Measurements from ENCODE around the gene FYB2. TPM values are rescaled to one million over a fixed set of nuclear protein-coding genes. Genes with fewer than 3 reads are reported as not detected.

FYB2 gene
- total RNA-seq, 1 experiment from 2014 or later: not detected

DNA sequence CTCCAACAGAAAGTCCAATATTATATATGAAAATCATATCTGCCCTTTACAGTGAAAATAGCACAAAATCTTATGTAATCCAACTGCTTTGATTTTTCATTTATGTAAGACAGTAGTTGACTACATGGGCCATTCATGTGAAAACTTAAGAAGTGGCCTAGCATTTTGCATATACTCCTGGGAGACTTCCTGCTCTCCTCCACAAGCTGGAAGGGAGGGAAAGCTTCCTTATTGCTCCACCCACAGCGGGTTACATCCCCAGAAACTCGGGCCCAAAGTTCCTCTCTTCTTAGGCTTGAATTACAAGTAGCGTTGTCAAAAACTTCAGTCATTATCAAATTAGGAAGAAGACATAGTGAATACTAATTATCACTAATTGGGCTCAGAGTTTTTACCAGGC lies 29.2 kb downstream of the FYB2 start:
- RAD21 ChIA-PET (ENCODE audit: low non-redundant PET in 1 of 2, low total read pairs in 2 of 2, uncharacterized antibody in 2 of 2, unreplicated experiment in 2 of 2): no interaction called here
- Histone ChIP-seq H3K36me3 (ENCODE audit: control insufficient read depth in 1 of 2, insufficient read depth in 2 of 2, low read length in 2 of 2) (no peaks in the 10 kb centered on the region), H2AFZ (ENCODE audit: low read depth, low read length, poor library complexity, severe bottlenecking) (no peak overlapping the region)

More for the DNA sequence above, 29.2 kb downstream of the FYB2 start:
- H3K27me3 ChIP-seq (ENCODE audit: insufficient read depth, low read length): peaks cover 18% of the 10 kb centered on the region
- no peak overlapping the region for H3K4me2 ChIP-seq (ENCODE audit: low read length)
- POLR2A ChIA-PET: no interaction called here
- no peaks in the 10 kb centered on the region for H3K9me2 ChIP-seq (ENCODE audit: insufficient read depth)
- no peaks in the 10 kb centered on the region for H3K4me1 ChIP-seq (ENCODE audit: control insufficient read depth in 1 of 2, insufficient read depth in 2 of 2, low read length in 2 of 2)
- H3K9me3 ChIP-seq (ENCODE audit: control insufficient read depth in 1 of 2, insufficient read depth in 1 of 2, low read depth in 1 of 2, low read length in 2 of 2): no peaks in the 10 kb centered on the region
- CTCF ChIA-PET: no interaction called here
- no peaks in the 10 kb centered on the region for H3K79me2 ChIP-seq (ENCODE audit: insufficient read depth, low read length)
- no peak overlapping the region for H3K4me3 ChIP-seq (replicated peaks in 1 of 2; ENCODE audit: low read depth in 1 of 2, low read length in 2 of 2)
- intact Hi-C loops (cut with micrococcal nuclease): no loop called here
- H3K9ac ChIP-seq (ENCODE audit: low read length): no peak overlapping the region
- H3K27ac ChIP-seq (ENCODE audit: low read depth, low read length): no peak overlapping the region
- no TSS peak for BruUV-seq (replicated peaks)
- TF ChIP-seq CBX3 (IDR thresholded peaks at IDR 0.05; ENCODE audit: low read depth) (no peak), JUND (IDR thresholded peaks at IDR 0.05) (no peak), CTCF (IDR thresholded peaks at IDR 0.05 in 2 of 3, conservative IDR thresholded peaks at IDR 0.05 in 1 of 3; ENCODE audit: borderline replicate concordance in 1 of 3, insufficient read depth in 1 of 3, low read depth in 2 of 3, low read length in 2 of 3) (no peak), POLR2A (IDR thresholded peaks at IDR 0.05; ENCODE audit: borderline replicate concordance, extremely low read depth, insufficient read depth, insufficient read length) (no peak), YY1 (IDR thresholded peaks at IDR 0.05; ENCODE audit: extremely low read depth, insufficient replicate concordance, low read depth, low read length) (no peak), EZH2phosphoT487 (IDR thresholded peaks at IDR 0.05; ENCODE audit: borderline replicate concordance) (no peak), ELF1 (IDR thresholded peaks at IDR 0.05; ENCODE audit: borderline replicate concordance, low read depth) (no peak), TCF7L2 (IDR thresholded peaks at IDR 0.05; ENCODE audit: borderline replicate concordance, extremely low read depth, insufficient read depth, insufficient read length) (no peak), EZH2 (IDR thresholded peaks at IDR 0.05) (no peak), POLR2AphosphoS5 (IDR thresholded peaks at IDR 0.05; ENCODE audit: low read depth, low read length) (no peak), REST (IDR thresholded peaks at IDR 0.05; ENCODE audit: low read depth) (no peak)
- TF ChIP-seq, protein P1, sequence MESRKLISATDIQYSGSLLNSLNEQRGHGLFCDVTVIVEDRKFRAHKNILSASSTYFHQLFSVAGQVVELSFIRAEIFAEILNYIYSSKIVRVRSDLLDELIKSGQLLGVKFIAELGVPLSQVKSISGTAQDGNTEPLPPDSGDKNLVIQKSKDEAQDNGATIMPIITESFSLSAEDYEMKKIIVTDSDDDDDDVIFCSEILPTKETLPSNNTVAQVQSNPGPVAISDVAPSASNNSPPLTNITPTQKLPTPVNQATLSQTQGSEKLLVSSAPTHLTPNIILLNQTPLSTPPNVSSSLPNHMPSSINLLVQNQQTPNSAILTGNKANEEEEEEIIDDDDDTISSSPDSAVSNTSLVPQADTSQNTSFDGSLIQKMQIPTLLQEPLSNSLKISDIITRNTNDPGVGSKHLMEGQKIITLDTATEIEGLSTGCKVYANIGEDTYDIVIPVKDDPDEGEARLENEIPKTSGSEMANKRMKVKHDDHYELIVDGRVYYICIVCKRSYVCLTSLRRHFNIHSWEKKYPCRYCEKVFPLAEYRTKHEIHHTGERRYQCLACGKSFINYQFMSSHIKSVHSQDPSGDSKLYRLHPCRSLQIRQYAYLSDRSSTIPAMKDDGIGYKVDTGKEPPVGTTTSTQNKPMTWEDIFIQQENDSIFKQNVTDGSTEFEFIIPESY (IDR thresholded peaks at IDR 0.05; ENCODE audit: extremely low read depth, insufficient replicate concordance, low read length): no peak
- TF ChIP-seq, protein P2, sequence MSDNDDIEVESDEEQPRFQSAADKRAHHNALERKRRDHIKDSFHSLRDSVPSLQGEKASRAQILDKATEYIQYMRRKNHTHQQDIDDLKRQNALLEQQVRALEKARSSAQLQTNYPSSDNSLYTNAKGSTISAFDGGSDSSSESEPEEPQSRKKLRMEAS (IDR thresholded peaks at IDR 0.05): no peak
- ATAC-seq (no peak), DNase-seq (ENCODE audit: low read depth, low spot score) (no peak)
- H4K20me1 ChIP-seq (ENCODE audit: insufficient read depth): no peaks in the 10 kb centered on the region
